HG03097 (cell line): ENCODE measurements around the gene DNAJB8.

ENCODE experiments used
- ATAC-seq: cut with Tn5 transposase; IDR thresholded peaks from one replicate; pipeline ENCODE4 v1.9.1; 2021; ENCODE audit not compliant: unreplicated experiment, low FRiP score

DNAJB8 gene

DNA sequence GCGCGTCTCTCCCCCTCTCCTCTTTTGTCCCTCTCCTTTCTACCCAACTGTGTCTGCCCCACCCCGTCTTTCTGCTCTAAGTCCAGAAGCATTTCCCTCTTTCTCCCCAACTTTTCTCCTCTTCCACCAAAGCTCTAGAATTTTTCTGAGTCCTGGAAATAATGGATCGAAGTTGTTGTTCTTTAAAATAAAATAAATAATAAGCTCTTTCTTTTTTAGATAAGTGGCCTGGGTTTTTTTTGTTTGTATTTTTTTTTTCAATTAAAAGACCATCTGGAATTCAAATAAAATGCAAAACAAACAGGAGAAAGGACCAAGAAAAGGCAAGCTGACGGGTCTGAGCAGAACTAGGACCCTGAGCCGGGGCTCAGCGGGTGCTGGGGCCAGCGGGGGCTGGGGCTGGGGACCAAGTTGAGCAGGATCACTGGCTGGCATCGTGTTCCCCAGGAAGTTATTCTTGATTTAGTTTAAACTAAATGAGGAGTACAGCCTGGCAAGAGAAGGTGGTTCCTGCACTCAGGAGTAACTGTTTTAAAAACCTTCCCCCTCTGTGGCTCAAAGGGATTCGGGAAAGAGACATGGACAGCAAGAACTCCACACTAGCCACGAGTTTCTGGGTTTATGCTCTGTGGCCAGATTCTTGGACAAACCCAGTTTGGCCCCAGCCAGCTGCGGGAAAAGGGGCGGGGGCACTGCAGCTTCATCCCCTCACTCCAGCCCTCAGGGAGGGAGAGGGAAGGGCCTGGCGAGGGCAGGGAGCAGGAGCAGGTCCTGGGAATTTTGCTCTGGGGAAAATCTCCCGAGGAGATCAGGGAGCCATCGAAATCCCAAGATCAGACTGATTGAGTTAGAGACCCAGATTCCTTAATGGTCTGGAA, 18.0 kb upstream of the DNAJB8 start:
- ATAC-seq = no peak

DNA sequence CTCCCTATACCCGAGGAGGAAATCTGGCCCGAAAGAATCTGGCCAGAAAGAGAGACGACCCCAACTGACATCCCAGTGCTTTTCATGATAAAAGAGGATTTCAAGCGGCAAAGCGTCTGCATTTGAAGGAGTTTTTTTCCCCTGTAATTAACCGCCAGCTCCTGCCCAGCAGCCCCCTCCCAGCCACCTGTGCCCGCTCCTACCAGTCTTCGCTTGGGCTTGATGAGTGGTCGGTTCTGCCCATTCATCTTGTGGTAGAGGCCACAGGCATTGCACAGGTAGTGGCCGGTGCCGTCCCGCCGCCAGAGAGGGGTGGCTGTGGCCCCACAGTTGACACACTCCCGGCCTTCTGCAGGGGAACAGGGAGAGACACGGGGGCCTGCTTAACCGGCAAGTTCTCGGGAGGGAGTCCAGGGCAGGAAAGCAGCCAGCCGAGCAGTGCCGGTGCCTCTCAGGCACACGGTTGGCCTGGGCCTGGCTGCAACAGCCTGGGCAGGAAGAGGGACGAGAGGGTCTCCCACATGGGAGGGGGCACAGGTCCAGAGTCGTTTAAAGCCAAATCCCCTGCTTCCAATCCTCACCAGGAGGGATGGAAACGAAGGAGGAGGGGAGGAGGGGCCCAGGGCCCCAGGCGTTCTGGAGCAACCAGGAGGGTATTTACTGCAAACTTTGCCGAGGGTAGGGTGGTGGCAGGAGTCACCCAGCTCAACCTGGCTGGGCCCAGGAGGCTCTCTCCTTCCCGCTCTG, 17.1 kb upstream of the DNAJB8 start:
- ATAC-seq = no peak

DNA sequence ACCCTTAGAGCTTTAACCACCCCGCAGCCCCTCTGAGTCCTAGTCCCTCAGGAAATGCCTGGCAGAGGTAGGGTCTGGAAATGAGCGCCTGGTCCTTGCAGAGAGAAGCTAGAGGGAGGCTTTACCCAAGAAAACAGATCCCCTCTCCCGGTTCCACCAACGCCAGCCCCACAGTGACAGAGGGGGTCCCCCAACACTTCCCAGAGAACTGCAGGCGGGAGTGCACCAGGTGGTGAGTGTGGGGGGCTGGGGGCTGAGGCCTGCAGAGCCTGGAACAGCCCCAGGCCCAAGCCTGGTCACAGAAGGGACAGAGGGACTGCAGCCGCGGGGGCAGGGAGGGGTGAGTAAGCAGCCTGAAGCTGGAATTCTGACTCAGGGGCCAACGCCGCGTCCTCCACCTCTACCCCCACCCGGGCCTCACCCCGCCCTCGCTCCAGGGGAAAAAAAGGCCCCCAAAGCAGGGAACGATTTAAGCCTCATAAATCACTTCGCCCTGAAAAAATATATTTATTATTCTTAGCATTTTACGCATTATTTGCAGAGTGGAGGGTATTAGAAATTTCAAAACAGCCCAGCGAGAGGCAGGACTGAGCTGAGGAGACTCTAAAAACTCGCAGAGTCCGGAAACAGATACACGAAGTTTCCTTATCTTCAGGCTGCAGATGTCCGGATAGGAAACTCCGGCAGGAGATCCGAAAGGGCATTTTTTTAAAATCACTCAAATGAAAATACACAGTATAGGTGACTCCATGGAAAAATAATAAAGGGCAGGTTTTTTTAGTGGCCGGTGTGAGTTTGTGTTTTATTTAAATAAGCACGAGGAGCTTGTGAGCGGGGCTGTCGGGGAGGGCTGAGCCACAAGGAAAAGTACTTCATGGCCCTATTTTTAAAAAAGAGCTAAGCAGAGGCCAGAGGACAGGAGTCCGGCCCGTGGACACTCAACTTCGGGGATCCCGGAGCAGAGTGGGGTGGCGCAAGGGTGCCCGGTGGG, 16.3 kb upstream of the DNAJB8 start:
- ATAC-seq = no peak

DNA sequence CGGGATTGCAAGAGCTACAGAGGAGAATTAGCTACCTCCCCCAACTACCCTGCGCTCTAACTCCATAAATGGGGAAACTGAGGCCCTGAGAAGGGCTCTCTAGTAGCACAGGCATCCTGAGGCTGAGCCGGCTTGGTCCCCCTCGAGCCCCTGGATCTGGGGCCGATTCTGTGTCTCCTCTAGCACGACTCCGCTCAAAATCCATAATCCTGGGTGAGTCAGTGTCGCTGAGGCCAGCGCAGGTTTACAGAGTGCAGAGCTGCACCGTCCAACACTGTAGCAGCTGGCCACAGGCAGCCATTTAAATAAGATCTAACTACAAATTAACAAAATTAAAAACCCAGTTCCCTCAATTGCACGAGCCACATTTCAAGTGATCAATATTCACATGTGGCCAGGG, 15.5 kb upstream of the DNAJB8 start:
- no peak for ATAC-seq

DNA sequence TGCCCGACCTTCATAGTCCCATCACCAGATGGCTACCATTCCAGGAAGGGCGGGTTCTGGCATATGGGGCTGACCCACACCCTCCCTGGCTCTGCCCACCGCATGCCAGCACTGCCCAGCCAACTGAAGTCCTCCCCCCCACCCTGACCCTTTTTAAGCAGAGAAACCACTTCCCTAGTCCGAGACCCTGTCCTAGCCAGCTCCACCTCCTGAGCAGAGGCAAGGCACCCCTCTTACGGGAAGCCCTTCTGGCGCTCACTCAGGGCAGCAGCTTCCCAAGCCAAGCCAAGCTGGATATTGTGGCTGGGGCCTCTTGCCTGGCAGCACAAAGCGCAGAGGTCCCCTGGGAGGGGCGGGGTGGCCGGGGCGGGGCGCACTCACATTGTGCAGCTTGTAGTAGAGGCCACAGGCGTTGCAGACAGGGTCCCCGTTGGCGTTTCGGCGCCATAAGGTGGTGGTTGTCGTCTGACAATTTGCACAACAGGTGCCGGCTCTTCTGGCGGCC, 14.8 kb upstream of the DNAJB8 start:
- no peak for ATAC-seq

DNA sequence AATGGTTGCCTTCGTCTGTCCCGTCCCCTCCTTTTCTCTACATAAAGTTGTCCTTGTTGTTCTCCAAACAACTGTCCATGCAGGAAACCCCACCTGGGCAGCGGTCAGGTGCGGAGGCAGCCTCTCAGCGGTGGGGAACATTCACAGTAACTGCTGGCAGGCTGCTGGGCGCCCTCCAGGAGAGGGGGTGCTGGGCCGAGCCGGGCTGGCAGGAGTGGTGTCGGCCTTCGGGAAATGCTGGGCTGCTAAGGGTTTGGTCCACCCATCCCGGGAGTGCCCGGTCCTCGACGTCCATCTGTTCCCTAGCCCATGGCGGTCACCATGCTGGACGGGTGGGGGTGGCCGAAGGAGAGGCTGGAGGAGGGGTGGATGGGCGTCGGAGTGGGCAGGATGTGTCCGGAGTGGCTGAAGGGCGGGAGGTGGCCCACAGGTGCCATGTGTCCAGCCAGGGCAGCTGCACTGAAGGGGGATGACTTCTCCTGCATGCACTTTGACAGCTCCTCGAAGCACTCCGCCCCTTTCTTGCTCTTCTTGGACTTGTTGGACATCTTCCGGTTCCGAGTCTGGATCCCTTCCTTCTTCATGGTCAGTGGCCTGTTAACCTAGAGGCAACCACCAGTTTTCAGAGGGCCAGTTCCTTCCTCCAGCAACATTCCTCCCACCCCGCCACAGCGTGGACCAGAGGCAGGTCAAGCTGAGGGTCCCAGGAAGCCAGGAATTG, 14.2 kb upstream of the DNAJB8 start:
- no peak for ATAC-seq

DNA sequence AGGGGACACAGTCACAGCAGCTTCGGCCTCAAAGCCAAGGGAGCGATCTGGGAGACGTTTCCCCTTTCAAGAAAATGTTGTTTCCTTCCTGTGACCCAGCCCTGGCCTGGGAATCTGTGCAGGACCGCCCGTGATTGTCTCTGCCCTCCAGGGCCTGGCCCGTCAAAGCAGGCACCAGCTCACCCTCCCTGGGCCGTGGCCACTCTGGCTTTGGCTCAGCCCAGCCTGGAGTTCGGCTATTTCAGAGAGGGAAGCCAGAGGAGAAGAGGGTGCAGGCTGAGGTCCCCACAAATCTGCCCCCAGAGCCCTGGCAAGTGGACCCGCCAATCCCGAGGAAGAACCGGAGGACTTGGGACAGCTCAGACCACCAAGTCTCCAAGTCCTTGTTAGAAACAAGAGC, 13.6 kb upstream of the DNAJB8 start:
- no peak for ATAC-seq

DNA sequence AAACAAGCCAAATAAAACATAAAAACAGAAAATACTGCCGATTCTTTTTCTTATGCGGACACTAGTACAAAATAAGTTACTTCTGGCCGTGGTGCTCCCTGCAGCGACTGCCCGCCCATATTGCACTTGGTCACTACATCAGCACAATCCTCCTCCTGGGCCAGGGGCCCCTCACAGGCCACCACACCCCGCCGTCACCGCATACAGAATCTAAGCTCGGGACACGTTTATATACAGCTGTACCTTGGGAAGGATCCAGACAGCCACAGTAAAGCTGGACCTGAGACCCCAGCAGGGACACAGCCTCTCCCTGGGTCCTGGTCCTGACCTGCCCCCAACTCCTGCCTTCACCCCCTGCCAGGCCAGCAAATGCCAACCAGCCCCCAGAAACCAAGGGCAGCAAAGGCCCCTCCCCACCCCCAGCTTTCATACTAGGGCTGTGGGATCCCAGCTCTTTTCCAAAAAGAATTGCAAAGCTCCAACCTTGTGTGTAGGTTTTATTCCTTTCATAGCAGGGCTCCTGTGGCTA, 12.9 kb upstream of the DNAJB8 start:
- no peak for ATAC-seq

DNA sequence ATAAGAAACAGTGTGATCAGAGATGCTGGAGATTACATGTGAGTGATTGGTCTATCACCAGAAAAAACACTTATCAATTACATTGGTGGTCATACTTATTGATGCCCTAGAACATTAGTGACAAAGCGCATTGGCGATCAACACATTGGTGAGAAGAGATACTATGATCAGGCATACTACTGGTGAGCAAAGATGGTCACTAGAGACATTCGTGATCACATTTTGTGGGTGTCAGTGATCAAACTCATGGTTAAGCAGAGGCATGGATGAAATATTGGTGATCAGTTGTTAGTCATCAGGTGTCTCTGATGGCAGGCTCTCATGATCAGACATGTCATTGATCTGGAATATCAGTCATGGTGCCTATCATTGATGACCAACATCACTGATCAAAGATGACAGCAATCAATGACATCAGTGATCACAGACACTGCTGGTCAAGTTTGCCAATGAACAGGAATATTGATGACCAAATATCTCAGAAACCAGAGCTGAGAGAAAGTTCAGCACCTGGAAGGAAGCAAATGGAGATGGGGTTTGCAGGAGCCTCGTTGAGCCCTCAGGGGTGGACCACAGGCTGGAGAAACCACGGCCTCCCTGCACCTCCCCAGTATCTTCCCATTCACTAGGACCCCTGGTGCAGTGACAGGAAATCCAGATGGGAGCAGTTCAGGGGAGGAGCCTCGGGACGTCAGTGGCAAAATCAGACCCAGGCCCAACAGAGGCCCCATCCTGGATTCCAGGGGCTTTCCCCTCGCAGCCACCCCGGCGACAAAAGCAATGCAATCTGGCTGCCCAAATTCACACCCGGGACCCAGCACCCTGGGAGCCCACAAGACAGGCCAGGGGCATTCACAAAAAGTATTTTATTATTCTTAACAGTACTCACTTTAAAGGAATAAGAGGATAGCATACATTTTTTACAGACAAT, 12.2 kb upstream of the DNAJB8 start:
- no peak for ATAC-seq

DNA sequence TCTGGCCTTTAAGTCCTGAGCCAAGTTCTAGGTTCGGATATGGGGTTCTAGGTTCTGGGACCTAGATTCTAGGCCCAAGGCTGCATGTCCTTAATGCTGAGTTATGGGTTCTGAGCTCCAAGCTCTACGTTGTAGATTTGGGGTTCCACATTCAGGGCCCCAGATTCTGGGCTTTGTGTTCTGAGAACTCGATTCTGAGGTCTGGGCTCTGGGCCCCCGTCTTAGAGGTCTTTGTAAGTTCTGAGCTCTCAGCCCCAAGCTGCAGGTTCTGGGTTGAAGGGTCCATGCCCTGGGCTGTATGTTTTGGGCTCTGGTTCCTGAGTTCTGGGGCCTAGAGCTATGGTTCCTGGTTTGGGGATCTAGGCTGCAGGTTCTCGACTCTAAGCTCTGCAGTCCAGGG, 10.0 kb upstream of the DNAJB8 start:
- ATAC-seq = no peak

DNA sequence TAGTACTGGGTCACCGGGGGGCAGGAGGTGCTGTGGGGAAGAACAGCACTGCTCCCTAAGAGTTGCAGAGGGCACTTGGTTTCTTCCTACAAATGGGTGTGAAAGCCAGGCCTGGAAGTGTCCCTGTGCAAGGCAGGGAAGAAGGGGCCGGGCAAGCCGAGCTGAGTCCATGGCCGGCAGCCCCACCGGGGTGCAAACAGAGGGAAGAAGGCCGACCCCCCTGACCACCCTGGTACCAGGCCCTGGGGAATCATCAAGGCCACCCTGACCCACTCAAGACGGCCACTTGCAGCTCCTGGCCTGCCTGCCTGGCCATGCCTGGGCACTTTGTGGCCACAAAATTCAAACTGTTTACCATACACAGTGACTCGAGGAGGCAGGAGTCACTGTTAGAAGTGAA, 8.7 kb upstream of the DNAJB8 start:
- ATAC-seq = no peak

DNA sequence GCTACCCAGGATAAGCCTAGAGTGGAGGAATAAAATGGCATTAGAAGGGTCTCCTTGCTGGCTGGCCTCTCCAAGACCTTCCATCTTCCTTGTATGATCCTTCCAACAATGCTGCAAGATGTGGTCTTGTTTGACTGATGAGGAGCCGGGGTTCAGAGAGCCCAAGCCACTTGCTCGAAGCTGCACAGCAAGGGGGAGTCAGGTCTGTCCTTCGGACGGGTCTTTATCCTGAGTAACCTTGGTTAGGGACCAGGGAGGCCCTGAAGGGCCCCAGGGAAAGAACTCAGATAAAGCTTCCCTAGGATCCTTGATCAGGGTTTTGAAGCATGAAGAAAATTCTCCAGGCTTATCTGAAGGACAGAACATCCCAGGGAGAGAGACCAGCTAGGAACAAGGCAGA, 7.0 kb upstream of the DNAJB8 start:
- ATAC-seq = no peak

DNA sequence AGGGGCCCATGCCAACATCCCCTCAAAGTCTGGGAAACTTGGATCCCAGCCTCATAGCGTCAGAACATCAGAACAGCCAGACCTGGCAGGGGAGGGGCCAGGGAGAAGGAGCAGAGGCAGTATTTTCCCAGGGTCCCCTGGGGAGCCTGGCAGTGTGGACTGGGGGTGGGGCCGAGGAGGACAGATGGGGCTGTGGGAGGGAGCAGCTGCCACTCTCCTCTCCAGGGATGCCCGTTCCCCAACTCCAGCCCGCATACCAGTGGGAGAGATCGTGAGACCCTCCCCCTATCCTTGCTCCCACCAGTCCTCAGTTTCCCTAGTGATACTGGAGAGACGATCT, 6.5 kb upstream of the DNAJB8 start:
- ATAC-seq = no peak

DNA sequence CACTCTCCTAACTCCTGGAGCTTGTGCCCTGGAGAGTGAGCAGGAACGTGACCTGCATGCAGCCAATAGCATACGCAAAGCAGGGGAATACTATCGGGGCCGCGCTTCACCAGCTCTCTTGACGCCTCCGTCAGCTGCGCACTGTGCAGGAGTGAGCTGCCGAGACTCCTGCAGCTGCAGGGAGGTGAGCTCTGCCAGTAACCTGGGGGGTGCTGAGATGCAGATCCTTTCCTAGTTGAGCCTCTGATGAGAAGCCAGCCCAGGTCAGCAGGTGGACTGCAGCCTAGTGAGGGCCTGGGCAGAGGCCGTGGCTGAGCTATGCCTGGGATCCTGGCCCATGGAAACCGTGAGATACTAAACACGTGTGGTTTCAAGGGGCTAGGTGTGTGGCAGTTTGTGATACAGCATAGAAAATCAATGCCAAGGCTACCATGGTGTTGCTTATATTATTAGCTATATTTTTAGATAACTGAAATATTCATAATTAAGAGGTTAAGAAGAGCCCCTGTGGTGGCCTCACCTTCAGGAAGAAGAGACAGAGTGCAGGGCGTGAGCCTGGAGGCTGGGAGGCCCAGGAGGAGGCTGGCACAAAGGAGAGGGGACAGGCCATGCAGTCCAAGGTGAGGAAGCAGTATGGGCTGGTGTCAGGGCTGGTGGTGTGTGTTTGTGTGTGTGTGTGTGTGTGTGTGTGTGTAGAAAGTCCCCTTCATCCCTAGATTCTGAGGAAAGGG, 5.9 kb upstream of the DNAJB8 start:
- no peak for ATAC-seq

DNA sequence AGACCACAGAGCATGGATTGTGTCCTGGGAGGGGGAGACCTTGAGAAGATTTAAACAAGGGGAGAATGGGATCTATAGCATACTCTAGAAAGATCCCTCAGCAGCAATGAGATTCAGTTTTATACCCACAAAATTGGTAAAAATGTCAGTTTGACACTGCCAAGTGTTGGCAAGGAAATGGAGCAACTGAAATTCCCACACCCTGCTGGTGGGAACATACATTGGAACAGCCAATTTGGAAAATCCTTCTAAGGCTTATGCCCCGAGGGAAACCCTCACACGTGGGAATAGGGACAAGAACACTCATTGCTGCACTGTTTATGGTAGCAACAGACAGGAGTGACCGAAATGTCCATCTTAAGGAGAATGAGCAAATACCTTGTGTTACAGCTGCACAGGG, 5.0 kb upstream of the DNAJB8 start:
- ATAC-seq = no peak

DNA sequence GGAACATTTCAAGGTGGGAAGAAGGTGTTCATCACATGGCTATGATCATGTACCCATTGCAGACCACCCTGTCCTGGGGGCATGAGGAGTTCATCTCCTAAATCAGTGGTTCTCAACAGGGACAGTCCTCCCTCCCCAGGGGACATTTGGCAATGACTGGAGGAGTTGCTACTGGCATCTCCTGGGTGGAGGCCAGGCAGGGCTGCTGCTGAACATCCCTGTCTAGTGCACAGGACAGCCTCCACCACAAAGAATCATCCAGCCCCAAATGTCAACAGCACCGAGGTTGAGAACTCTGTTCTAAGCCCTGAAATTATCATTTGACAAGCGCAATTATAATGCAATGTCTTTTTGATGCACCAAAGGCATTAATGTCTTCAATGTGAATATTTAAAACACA, 4.4 kb upstream of the DNAJB8 start:
- ATAC-seq = no peak

DNA sequence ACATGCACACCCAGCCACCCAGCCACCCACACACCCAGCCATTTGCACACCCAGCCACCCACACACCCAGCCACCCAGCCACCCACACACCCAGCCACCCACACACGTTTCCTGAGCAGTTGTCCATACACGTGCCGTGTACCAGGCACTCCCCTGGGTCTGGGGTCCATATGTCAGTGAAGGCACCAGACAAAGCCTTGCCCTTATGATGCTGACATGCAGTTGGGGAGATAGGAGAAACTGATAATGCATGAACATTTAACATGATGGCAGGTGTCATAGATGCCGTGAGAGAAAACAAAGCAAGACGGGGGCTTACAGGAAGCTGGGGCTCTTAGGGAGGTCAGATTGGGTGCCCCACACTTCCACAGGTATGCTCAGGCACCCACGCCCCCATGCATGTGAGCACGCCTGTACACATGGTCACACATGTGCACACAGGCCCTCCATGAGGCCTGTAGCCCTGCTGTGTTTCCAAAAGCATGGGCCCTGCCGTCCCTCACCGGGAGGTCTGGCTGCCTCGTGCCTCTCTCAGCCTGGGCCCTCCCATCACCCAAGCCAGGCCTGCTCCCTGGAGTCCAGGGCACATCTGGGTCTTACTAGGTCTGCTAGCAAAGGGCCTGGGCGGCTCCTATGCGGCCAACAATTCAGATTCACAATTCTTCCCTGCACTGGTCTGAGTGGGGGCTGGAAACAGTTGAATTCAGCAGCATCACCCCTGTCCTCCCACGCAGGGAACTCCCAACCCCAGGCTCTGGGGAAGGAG, 3.6 kb upstream of the DNAJB8 start:
- no peak for ATAC-seq
